ENCODE results near the gene TACR1. TPM values are rescaled to one million over a fixed set of nuclear protein-coding genes. Genes with fewer than 3 reads are reported as not detected.

TACR1 gene
- total and polyA plus RNA-seq, 2 of the 4 experiments (the other 2 are of a cell fraction): under 0.01 to 0.09 TPM

- Histone ChIP-seq H3K14ac (replicated peaks; ENCODE audit: low read depth, low read length) (no peak overlapping the region), H3K23ac (ENCODE audit: low read depth, low read length) (no peak overlapping the region), H2BK15ac (ENCODE audit: low read depth, low read length) (no peak overlapping the region), H4K5ac (ENCODE audit: low read depth, low read length) (no peak overlapping the region), H3K9me1 (ENCODE audit: insufficient read depth, low read length) (no peaks in the 10 kb centered on the region), H3K4me2 (ENCODE audit: low read depth, low read length) (no peak overlapping the region), H4K8ac (ENCODE audit: low read depth in 2 of 2, low read length in 2 of 2) (no peak overlapping the region), H2BK120ac (ENCODE audit: low read depth, low read length) (no peak overlapping the region), H2BK20ac (ENCODE audit: low read depth, low read length) (no peak overlapping the region), H2BK5ac (ENCODE audit: low read depth, low read length, poor library complexity, severe bottlenecking) (no peak overlapping the region), H3K36me3 (ENCODE audit: control insufficient read depth, insufficient read depth, low read length) (no peaks in the 10 kb centered on the region), H3K27ac (ENCODE audit: insufficient read depth, low read length) (no peak overlapping the region), H3K9ac (ENCODE audit: low read depth, low read length) (no peak overlapping the region), H4K91ac (ENCODE audit: insufficient read depth, low read depth, low read length) (no peak overlapping the region), H3K56ac (ENCODE audit: extremely low read depth, insufficient read depth, low read length) (no peak overlapping the region), H2AK9ac (replicated peaks; ENCODE audit: low read depth, low read length, poor library complexity) (no peak overlapping the region), H2AK5ac (ENCODE audit: low read depth, low read length) (no peak overlapping the region), H3K4ac (ENCODE audit: low read depth, low read length) (no peak overlapping the region), H3K4me3 (ENCODE audit: insufficient read depth, low read depth, low read length) (no peak overlapping the region), H3K4me1 (ENCODE audit: control insufficient read depth, insufficient read depth, low read length) (no peaks in the 10 kb centered on the region), H3K27me3 (ENCODE audit: control insufficient read depth, insufficient read depth, low read length) (no peaks in the 10 kb centered on the region), H3K9me3 (ENCODE audit: control insufficient read depth, insufficient read depth, low read length) (no peaks in the 10 kb centered on the region), H4K20me1 (ENCODE audit: insufficient read depth, low read length) (no peaks in the 10 kb centered on the region), H3K18ac (ENCODE audit: low read depth, low read length) (no peak overlapping the region), H3K79me1 (ENCODE audit: low read depth in 1 of 2, low read length in 2 of 2) (no peaks in the 10 kb centered on the region), H2AFZ (replicated peaks; ENCODE audit: low read length, poor library complexity) (no peak overlapping the region)
- ChIA-PET CTCF (interaction anchor here (0.5 to 1.8 kb wide), 2 partner anchors 11 to 112 kb away, joined by 5 to 7 read pairs; partner anchors contain the start of gene TACR1), POLR2A (ENCODE audit: unreplicated experiment) (no interaction called here)
- in situ Hi-C loops (cut with MboI; ENCODE audit: low sequenced_read_pairs) (loop anchor here (25.0 kb wide), 1 partner anchor 402 kb away; no protein-coding TSS in a partner anchor), intact Hi-C loops (cut with micrococcal nuclease) (no loop called here), dilution Hi-C loops (cut with HindIII; ENCODE audit: low sequenced_read_pairs, unreplicated experiment) (no loop called here)
- DNase-seq: no peak
- TF ChIP-seq RCOR1 (IDR thresholded peaks at IDR 0.05; ENCODE audit: insufficient replicate concordance, low read length) (no peak), POLR2A (IDR thresholded peaks at IDR 0.05; ENCODE audit: low read depth, low read length) (no peak), CHD1 (IDR thresholded peaks at IDR 0.05; ENCODE audit: low read depth, low read length) (no peak), NFE2L2 (IDR thresholded peaks at IDR 0.05; ENCODE audit: low read depth, low read length) (no peak), BHLHE40 (IDR thresholded peaks at IDR 0.05; ENCODE audit: low read depth, low read length) (no peak), CEBPB (IDR thresholded peaks at IDR 0.05; ENCODE audit: low read depth, low read length) (no peak), RAD21 (IDR thresholded peaks at IDR 0.05; ENCODE audit: low read length) (no peak), CTCF (conservative IDR thresholded peaks at IDR 0.05; ENCODE audit: low read depth, low read length) (no peak), MXI1 (IDR thresholded peaks at IDR 0.05; ENCODE audit: borderline replicate concordance, low read depth, low read length) (no peak), RFX5 (IDR thresholded peaks at IDR 0.05; ENCODE audit: low read depth, low read length) (no peak), ELK1 (IDR thresholded peaks at IDR 0.05; ENCODE audit: borderline replicate concordance, low read depth, low read length) (no peak), FOS (IDR thresholded peaks at IDR 0.05; ENCODE audit: low read depth, low read length) (no peak), MAZ (IDR thresholded peaks at IDR 0.05; ENCODE audit: borderline replicate concordance, low read depth, low read length) (no peak), SMC3 (IDR thresholded peaks at IDR 0.05; ENCODE audit: low read depth, low read length) (no peak), USF2 (IDR thresholded peaks at IDR 0.05; ENCODE audit: low read depth, low read length) (no peak), MAFK (IDR thresholded peaks at IDR 0.05; ENCODE audit: low read depth, low read length) (no peak)
- ATAC-seq (ENCODE audit: low read depth): no peak
- no CpG with 5 or more reads among the region's 3 CpGs for WGBS, 2 experiments (ENCODE audit: extremely low coverage in 2 of 2, insufficient read length in 1 of 2)
- BruUV-seq (replicated peaks): no TSS peak
Measured at GRCh38 chr2:75210409-75210808, 11.1 kb upstream of the TACR1 start.
